Measurements from ENCODE around the gene ELFN2.

DNA sequence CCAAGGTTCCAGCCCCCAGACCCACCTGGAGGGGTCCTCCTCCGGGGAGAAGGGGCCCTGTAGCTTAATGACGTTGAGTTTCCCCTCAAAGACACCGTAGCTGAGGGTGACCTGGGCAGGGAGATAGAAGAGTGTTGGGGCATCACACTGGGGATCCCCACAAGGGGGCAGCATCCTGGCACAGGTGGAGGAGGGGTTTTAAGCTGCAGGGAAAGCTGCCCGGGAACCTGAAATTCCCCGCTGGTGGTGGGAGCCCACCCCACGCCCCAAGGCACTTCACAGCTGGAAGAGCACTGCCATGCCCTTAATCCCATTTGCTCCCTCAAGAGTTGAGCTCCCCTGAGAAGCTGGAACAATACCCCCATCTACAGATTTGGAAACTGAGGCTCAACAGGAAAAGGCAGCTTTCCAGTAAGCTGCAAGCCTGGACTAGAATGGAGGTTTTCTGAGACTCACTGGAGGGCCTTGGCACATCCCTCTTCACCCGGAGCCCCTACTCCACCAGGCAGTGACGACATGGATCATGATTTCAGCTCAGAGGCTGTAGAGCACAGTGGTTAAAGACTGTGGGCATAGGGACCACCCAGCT lies 45.2 kb upstream of the ELFN2 start:
- TF ChIP-seq, protein P1, sequence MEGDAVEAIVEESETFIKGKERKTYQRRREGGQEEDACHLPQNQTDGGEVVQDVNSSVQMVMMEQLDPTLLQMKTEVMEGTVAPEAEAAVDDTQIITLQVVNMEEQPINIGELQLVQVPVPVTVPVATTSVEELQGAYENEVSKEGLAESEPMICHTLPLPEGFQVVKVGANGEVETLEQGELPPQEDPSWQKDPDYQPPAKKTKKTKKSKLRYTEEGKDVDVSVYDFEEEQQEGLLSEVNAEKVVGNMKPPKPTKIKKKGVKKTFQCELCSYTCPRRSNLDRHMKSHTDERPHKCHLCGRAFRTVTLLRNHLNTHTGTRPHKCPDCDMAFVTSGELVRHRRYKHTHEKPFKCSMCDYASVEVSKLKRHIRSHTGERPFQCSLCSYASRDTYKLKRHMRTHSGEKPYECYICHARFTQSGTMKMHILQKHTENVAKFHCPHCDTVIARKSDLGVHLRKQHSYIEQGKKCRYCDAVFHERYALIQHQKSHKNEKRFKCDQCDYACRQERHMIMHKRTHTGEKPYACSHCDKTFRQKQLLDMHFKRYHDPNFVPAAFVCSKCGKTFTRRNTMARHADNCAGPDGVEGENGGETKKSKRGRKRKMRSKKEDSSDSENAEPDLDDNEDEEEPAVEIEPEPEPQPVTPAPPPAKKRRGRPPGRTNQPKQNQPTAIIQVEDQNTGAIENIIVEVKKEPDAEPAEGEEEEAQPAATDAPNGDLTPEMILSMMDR (conservative IDR thresholded peaks at IDR 0.05 in 1 of 2, IDR thresholded peaks at IDR 0.05 in 1 of 2; ENCODE audit: extremely low read depth in 1 of 2, insufficient read depth in 1 of 2, low read depth in 1 of 2, low read length in 2 of 2): peak; percentile 54 to 76
- no peak for TF ChIP-seq EZH2 (IDR thresholded peaks at IDR 0.05; ENCODE audit: borderline replicate concordance, low read length)
